Tibial nerve (tissue), 4 donors: ENCODE results near the gene KHNYN. TPM values are rescaled to one million over a fixed set of nuclear protein-coding genes. Genes with fewer than 3 reads are reported as not detected.

Experiments
- DNase-seq, 2 donors: peaks; one replicate each; pipeline ENCODE4 v3.0.0-alpha.2; 2019; ENCODE audit warnings: low spot score in 2 of 2
- H3K27ac ChIP-seq, 4 donors: fragments of 200-600 bp; sonication (generic) in 3 of 4; one replicate each; pipeline ENCODE4 v1.5.1; 2017 to 2019; ENCODE audit warnings: mild to moderate bottlenecking in 1 of 4
- H3K27me3 ChIP-seq, 2 donors: fragments of 200-600 bp; sonication (generic) in 1 of 2; one replicate each; pipeline versions ENCODE4 v1.5.1 to v1.6.0; 2017 to 2019
- H3K36me3 ChIP-seq, 3 donors: fragments of 200-600 bp; sonication (generic); one replicate each; pipeline ENCODE4 v1.5.1; 2018 to 2019
- H3K4me1 ChIP-seq, 4 donors: fragments of 200-600 bp; sonication (generic) in 3 of 4; one replicate each; pipeline ENCODE4 v1.5.1; 2017 to 2019
- H3K4me3 ChIP-seq, 4 donors: fragments of 200-600 bp; sonication (generic) in 3 of 4; one replicate each; pipeline ENCODE4 v1.5.1; 2017 to 2019; ENCODE audit warnings: mild to moderate bottlenecking in 1 of 4, moderate library complexity in 1 of 4
- H3K9me3 ChIP-seq, 4 donors: fragments of 200-600 bp; sonication (generic) in 3 of 4; one replicate each; pipeline ENCODE4 v1.5.1; 2017 to 2019
- EP300 ChIP-seq, 2 donors: sonication (generic); formaldehyde crosslinking; IDR thresholded peaks; one replicate each; pipeline ENCODE4 v1.6.1; 2017; ENCODE audit warnings: antibody characterized with exemption in 2 of 2, mild to moderate bottlenecking in 1 of 2
- POLR2A ChIP-seq, 2 donors: fragments of 450-650 bp; IDR thresholded peaks; one replicate each; pipeline ENCODE4 v1.6.1; 2017; ENCODE audit warnings: antibody characterized with exemption in 2 of 2, mild to moderate bottlenecking in 2 of 2, moderate library complexity in 2 of 2
- WGBS, 2 donors: methylation state at CpG; one replicate each; pipeline ENCODE4 v1.1.5; 2018; 5-methylcytosine and 5-hydroxymethylcytosine counted together
- total RNA-seq, 4 donors: library from RNA; depleted of rRNA; stranded (reverse); fragments of >200 nt; gene quantifications; one replicate each; pipeline ENCODE4 v1.1.0, GENCODE V29; 2016
- TF ChIP-seq, protein P1 (sequence below), 5 experiments: fragments of 200-600 bp in 3 of 5; fragments of 450-650 bp in 2 of 5; sonication (generic) in 3 of 5; IDR thresholded peaks; one replicate each; pipeline ENCODE4 v1.5.1; 2016 to 2019; ENCODE audit warnings: antibody characterized with exemption in 5 of 5, mild to moderate bottlenecking in 3 of 5, moderate library complexity in 2 of 5

The KHNYN gene
- total RNA-seq, 4 donors from 2014 or later, result 66.8 to 106 (median 84.5) TPM

DNA sequence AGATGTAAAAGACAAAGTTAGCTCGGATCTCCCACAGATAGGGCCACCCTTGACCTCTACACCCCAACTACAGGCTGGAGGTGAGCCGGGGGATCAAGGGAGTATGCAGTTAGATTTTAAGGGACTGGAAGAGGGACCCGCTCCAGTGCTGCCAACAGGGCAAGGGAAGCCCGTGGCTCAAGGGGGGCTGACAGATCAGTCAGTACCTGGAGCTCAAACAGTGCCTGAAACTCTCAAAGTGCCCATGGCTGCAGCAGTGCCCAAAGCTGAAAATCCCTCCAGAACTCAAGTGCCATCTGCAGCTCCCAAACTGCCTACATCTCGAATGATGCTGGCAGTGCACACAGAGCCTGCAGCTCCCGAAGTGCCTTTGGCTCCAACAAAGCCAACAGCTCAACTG, 20.6 kb upstream of the KHNYN start:
- peaks cover 0 to 15% (median 3%) of the 10 kb centered on the region in 4 donors for H3K4me1 ChIP-seq

DNA sequence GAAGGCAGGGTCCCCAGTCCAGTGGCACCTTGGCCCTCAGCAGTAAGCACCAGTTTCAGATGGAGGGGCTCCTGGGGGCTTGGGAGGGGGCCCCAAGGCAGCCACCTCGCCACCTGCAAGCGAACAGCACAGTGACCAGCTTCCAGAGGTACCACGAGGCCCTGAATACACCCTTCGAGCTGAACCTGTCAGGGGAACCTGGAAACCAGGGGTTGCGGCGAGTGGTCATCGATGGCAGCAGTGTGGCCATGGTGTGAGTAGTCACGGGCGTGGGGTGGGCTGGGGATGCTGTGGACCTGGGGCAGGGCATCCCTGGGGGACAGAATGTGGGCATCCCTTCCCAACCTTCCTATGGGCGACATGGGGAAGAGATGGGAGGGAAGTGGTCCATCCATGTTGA, 19.8 kb upstream of the KHNYN start:
- Histone ChIP-seq H3K27me3 (no peaks in the 10 kb centered on the region), H3K27ac (no peak overlapping the region), H3K4me3 (no peak overlapping the region), H3K36me3 (peaks cover 0 to 88% (median 0%) of the 10 kb centered on the region in 3 donors), H3K4me1 (peaks cover 0 to 9% (median 0%) of the 10 kb centered on the region in 4 donors), H3K9me3 (no peaks in the 10 kb centered on the region)
- TF ChIP-seq POLR2A (IDR thresholded peaks at IDR 0.05) (no peak), EP300 (IDR thresholded peaks at IDR 0.05) (no peak)
- TF ChIP-seq, protein P1, sequence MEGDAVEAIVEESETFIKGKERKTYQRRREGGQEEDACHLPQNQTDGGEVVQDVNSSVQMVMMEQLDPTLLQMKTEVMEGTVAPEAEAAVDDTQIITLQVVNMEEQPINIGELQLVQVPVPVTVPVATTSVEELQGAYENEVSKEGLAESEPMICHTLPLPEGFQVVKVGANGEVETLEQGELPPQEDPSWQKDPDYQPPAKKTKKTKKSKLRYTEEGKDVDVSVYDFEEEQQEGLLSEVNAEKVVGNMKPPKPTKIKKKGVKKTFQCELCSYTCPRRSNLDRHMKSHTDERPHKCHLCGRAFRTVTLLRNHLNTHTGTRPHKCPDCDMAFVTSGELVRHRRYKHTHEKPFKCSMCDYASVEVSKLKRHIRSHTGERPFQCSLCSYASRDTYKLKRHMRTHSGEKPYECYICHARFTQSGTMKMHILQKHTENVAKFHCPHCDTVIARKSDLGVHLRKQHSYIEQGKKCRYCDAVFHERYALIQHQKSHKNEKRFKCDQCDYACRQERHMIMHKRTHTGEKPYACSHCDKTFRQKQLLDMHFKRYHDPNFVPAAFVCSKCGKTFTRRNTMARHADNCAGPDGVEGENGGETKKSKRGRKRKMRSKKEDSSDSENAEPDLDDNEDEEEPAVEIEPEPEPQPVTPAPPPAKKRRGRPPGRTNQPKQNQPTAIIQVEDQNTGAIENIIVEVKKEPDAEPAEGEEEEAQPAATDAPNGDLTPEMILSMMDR (IDR thresholded peaks at IDR 0.05), result no peak
- no peak for DNase-seq
- 97 to 99% methylated on average over 10 of the region's 10 CpGs for WGBS, 2 donors

More for the DNA sequence above, 20.6 kb upstream of the KHNYN start:
- Histone ChIP-seq H3K4me3 (no peak overlapping the region), H3K27me3 (no peaks in the 10 kb centered on the region), H3K27ac (no peak overlapping the region), H3K36me3 (peaks cover 0 to 80% (median 0%) of the 10 kb centered on the region in 3 donors), H3K9me3 (no peaks in the 10 kb centered on the region)
- TF ChIP-seq, protein P1 (IDR thresholded peaks at IDR 0.05), result no peak
- TF ChIP-seq EP300 (IDR thresholded peaks at IDR 0.05), result no peak
- no peak for TF ChIP-seq POLR2A (IDR thresholded peaks at IDR 0.05)
- 70 to 71% methylated on average over 5 of the region's 6 CpGs for WGBS, 2 donors
- DNase-seq, result no peak

- no peaks in the 10 kb centered on the region for H3K27me3 ChIP-seq
- H3K27ac ChIP-seq, result no peak overlapping the region
- TF ChIP-seq, protein P1 (IDR thresholded peaks at IDR 0.05), result peak; percentile 33 to 65 (median 55)
- TF ChIP-seq POLR2A (IDR thresholded peaks at IDR 0.05) (no peak), EP300 (IDR thresholded peaks at IDR 0.05) (no peak)
- 66 to 77% methylated on average over 13 to 14 of the region's 16 CpGs for WGBS, 2 donors
- no peaks in the 10 kb centered on the region for H3K9me3 ChIP-seq
- H3K4me3 ChIP-seq, result no peak overlapping the region
- peaks cover 0 to 9% (median 0%) of the 10 kb centered on the region in 4 donors for H3K4me1 ChIP-seq
- H3K36me3 ChIP-seq, result peaks cover 0 to 92% (median 0%) of the 10 kb centered on the region in 3 donors
- no peak for DNase-seq
Observed at GRCh38 chr14:24411443-24412389, 18.0 kb upstream of the KHNYN start.

GRCh38 chr14:24414077-24414476, 15.7 kb upstream of the KHNYN start:
- TF ChIP-seq, protein P1 (IDR thresholded peaks at IDR 0.05), result no peak
- no peak for TF ChIP-seq POLR2A (IDR thresholded peaks at IDR 0.05)
- TF ChIP-seq EP300 (IDR thresholded peaks at IDR 0.05), result no peak
- peaks cover 0 to 15% (median 0%) of the 10 kb centered on the region in 4 donors for H3K4me1 ChIP-seq
- H3K27me3 ChIP-seq, result no peaks in the 10 kb centered on the region
- H3K9me3 ChIP-seq, result no peaks in the 10 kb centered on the region
- H3K36me3 ChIP-seq, result peaks cover 0 to 71% (median 0%) of the 10 kb centered on the region in 3 donors
- no peak overlapping the region for H3K27ac ChIP-seq
- no peak overlapping the region for H3K4me3 ChIP-seq
- DNase-seq, result no peak
- WGBS, 2 donors, result 100% methylated on average over 1 of the region's 1 CpG
